GM23338 (cell line): ENCODE results near the gene TTC28. TPM values are rescaled to one million over a fixed set of nuclear protein-coding genes. Genes with fewer than 3 reads are reported as not detected.

Experiments
- ATAC-seq: fragments of 200-7000 bp; cut with Tn5 transposase; 3 replicates; pipeline ENCODE4 v1.9.1; 2020
- DNase-seq: peaks from one replicate; pipeline ENCODE4 v3.0.0-alpha.2; 2015; ENCODE audit warnings: low spot score
- H2AFZ ChIP-seq: fragments of 200-600 bp; sonication (generic); 2 replicates; pipeline ENCODE4 v1.8.0; 2016; ENCODE audit warnings: antibody characterized with exemption, mild to moderate bottlenecking, moderate library complexity
- H3F3A ChIP-seq: fragments of 200-600 bp; sonication (generic); replicated peaks from 2 replicates; pipeline ENCODE4 v1.8.0; 2017; ENCODE audit warnings: antibody characterized with exemption, mixed run types, low read depth
- H3K27ac ChIP-seq: fragments of 200-600 bp; sonication (generic); 2 replicates; pipeline ENCODE4 v1.6.1; 2016; ENCODE audit warnings: low read depth
- H3K27me3 ChIP-seq: fragments of 200-600 bp; sonication (generic); 2 replicates; pipeline ENCODE4 v1.8.0; 2016; ENCODE audit warnings: mild to moderate bottlenecking, mixed run types, moderate library complexity; ENCODE audit not compliant: insufficient read depth
- H3K36me3 ChIP-seq: fragments of 200-600 bp; sonication (generic); 2 replicates; pipeline ENCODE4 v1.8.0; 2016; ENCODE audit warnings: mild to moderate bottlenecking; ENCODE audit not compliant: insufficient read depth
- H3K4me1 ChIP-seq: fragments of 200-600 bp; sonication (generic); 2 replicates; pipeline ENCODE4 v1.8.0; 2016; ENCODE audit warnings: mild to moderate bottlenecking, moderate library complexity; ENCODE audit not compliant: insufficient read depth
- H3K4me2 ChIP-seq: fragments of 200-600 bp; sonication (generic); 2 replicates; pipeline ENCODE4 v1.7.1; 2017; ENCODE audit warnings: mixed run types
- H3K4me3 ChIP-seq: fragments of 200-600 bp; sonication (generic); 2 replicates; pipeline ENCODE4 v1.6.1; 2016; ENCODE audit warnings: mixed run types
- H3K79me2 ChIP-seq: fragments of 200-600 bp; sonication (generic); replicated peaks from 2 replicates; pipeline ENCODE4 v1.8.0; 2017; ENCODE audit warnings: mild to moderate bottlenecking; ENCODE audit not compliant: insufficient read depth
- H3K9me2 ChIP-seq: fragments of 200-600 bp; sonication (generic); 2 replicates; pipeline ENCODE4 v1.8.0; 2017; ENCODE audit not compliant: insufficient read depth
- H4K20me1 ChIP-seq: fragments of 200-600 bp; sonication (generic); replicated peaks from 2 replicates; pipeline ENCODE4 v1.8.0; 2017; ENCODE audit warnings: mild to moderate bottlenecking; ENCODE audit not compliant: insufficient read depth
- H3K27ac Mint-ChIP-seq: 2 replicates; pipeline ENCODE4 v1.8.0; 2020; ENCODE audit warnings: inconsistent platforms, mild to moderate bottlenecking, moderate library complexity, mixed read lengths
- H3K27me3 Mint-ChIP-seq: 3 replicates; pipeline ENCODE4 v1.8.0; 2022; ENCODE audit warnings: low read depth, mild to moderate bottlenecking, moderate library complexity, mixed read lengths, inconsistent platforms; ENCODE audit not compliant: insufficient read depth, poor library complexity
- H3K36me3 Mint-ChIP-seq: 3 replicates; pipeline ENCODE4 v1.8.0; 2021; ENCODE audit warnings: low read depth, mild to moderate bottlenecking, inconsistent platforms, moderate library complexity, mixed read lengths
- H3K4me1 Mint-ChIP-seq: 3 replicates; pipeline ENCODE4 v1.8.0; 2020; ENCODE audit warnings: mild to moderate bottlenecking, inconsistent platforms, mixed read lengths
- H3K4me3 Mint-ChIP-seq: 3 replicates; pipeline ENCODE4 v1.8.0; 2021; ENCODE audit warnings: moderate library complexity, mild to moderate bottlenecking, inconsistent platforms, mixed read lengths
- H3K9me3 Mint-ChIP-seq: 3 replicates; pipeline ENCODE4 v1.8.0; 2020; ENCODE audit warnings: moderate library complexity, mild to moderate bottlenecking, inconsistent platforms, mixed read lengths
- CREB1 ChIP-seq: fragments of 250-450 bp; sonication (Bioruptor Pico); IDR thresholded peaks from 2 replicates; pipeline ENCODE4 v1.5.0; 2020; ENCODE audit warnings: low read depth, mild to moderate bottlenecking, moderate library complexity
- EZH2 ChIP-seq: fragments of 200-600 bp; sonication (generic); IDR thresholded peaks from one replicate; pipeline ENCODE4 v1.8.0; 2017; ENCODE audit warnings: antibody characterized with exemption, mild to moderate bottlenecking, low read depth; ENCODE audit not compliant: unreplicated experiment
- EZH2phosphoT487 ChIP-seq: fragments of 200-600 bp; sonication (generic); IDR thresholded peaks from one replicate; pipeline ENCODE4 v1.8.1; 2018; ENCODE audit warnings: antibody characterized with exemption; ENCODE audit not compliant: unreplicated experiment
- NANOG ChIP-seq: IDR thresholded peaks from 2 replicates; pipeline ENCODE4 v1.6.1; 2016; ENCODE audit warnings: antibody characterized with exemption, borderline replicate concordance
- POLR2AphosphoS5 ChIP-seq: IDR thresholded peaks from 2 replicates; pipeline ENCODE4 v1.6.1; 2016; ENCODE audit warnings: antibody characterized with exemption, low read depth
- STAT1 ChIP-seq: IDR thresholded peaks from one replicate; pipeline ENCODE4 v1.6.1; 2016; ENCODE audit warnings: antibody characterized with exemption; ENCODE audit not compliant: unreplicated experiment
- polyA plus RNA-seq: library from polyadenylated mRNA; unstranded; fragments of >200 nt; fragmentation: Nextera tagmentation; extraction: Ambion mirVana; gene quantifications from 2 replicates; pipeline ENCODE4 v1.2.1, GENCODE V29; 2016
- total RNA-seq: library from RNA; depleted of rRNA; stranded (reverse); fragments of >200 nt; shearing (Covaris generic); gene quantifications from 2 replicates; pipeline ENCODE4 v1.2.3, GENCODE V29; 2014
- TF ChIP-seq, protein P1 (sequence below): fragments of 250-450 bp; sonication (Bioruptor Pico); IDR thresholded peaks from 2 replicates; pipeline ENCODE4 v1.5.0; 2020; ENCODE audit warnings: mild to moderate bottlenecking, moderate library complexity
- TF ChIP-seq, protein P2 (sequence below): IDR thresholded peaks from 2 replicates; pipeline ENCODE4 v1.6.1; 2016; ENCODE audit warnings: antibody characterized with exemption
- TF ChIP-seq, protein P3 (sequence below), 2 experiments: fragments of 200-600 bp in 1 of 2; sonication (generic) in 1 of 2; conservative IDR thresholded peaks; 2 replicates each; pipeline versions ENCODE4 v1.5.1 to v1.6.1; 2016 to 2017; ENCODE audit warnings: antibody characterized with exemption in 2 of 2, low read depth in 2 of 2, mild to moderate bottlenecking in 2 of 2, moderate library complexity in 1 of 2
- TF ChIP-seq, protein P4 (sequence below): IDR thresholded peaks from one replicate; pipeline ENCODE4 v1.6.1; 2018; ENCODE audit warnings: antibody characterized with exemption; ENCODE audit not compliant: unreplicated experiment

TTC28 gene
- total and polyA plus RNA-seq, 2 experiments from 2014 or later, result 4.5 to 16.1 TPM

DNA sequence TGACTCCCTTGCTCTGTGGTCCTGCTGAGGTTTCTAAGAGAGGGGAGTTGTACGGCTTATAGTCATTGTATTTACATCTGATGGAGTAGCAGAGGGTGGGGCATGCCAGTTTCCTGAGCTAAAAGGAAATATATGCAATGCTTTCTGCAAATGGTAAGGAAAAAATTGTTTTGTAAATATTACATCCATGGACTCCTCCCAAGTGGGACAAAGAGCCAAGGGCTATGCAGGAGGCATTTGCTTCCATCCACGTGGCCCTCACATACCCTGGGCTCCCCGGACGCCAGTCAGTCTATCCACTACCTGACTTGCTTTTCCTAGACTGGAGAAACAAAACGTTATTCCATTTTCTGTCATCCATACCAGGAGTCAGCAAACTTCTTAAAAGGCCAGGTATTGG lies 700.8 kb downstream of the TTC28 start:
- no peaks in the 10 kb centered on the region for H4K20me1 ChIP-seq
- Mint-ChIP-seq H3K27me3 (peaks cover 4% of the 10 kb centered on the region), H3K27ac (no peak overlapping the region), H3K4me1 (peaks cover 17% of the 10 kb centered on the region), H3K36me3 (peaks cover 3% of the 10 kb centered on the region), H3K4me3 (no peak overlapping the region), H3K9me3 (no peaks in the 10 kb centered on the region)
- no peak for ATAC-seq
- no peaks in the 10 kb centered on the region for H3K9me2 ChIP-seq
- H3K4me1 ChIP-seq, result peaks cover 11% of the 10 kb centered on the region
- no peak overlapping the region for H3K4me2 ChIP-seq
- H3K79me2 ChIP-seq, result no peaks in the 10 kb centered on the region
- TF ChIP-seq, protein P1, sequence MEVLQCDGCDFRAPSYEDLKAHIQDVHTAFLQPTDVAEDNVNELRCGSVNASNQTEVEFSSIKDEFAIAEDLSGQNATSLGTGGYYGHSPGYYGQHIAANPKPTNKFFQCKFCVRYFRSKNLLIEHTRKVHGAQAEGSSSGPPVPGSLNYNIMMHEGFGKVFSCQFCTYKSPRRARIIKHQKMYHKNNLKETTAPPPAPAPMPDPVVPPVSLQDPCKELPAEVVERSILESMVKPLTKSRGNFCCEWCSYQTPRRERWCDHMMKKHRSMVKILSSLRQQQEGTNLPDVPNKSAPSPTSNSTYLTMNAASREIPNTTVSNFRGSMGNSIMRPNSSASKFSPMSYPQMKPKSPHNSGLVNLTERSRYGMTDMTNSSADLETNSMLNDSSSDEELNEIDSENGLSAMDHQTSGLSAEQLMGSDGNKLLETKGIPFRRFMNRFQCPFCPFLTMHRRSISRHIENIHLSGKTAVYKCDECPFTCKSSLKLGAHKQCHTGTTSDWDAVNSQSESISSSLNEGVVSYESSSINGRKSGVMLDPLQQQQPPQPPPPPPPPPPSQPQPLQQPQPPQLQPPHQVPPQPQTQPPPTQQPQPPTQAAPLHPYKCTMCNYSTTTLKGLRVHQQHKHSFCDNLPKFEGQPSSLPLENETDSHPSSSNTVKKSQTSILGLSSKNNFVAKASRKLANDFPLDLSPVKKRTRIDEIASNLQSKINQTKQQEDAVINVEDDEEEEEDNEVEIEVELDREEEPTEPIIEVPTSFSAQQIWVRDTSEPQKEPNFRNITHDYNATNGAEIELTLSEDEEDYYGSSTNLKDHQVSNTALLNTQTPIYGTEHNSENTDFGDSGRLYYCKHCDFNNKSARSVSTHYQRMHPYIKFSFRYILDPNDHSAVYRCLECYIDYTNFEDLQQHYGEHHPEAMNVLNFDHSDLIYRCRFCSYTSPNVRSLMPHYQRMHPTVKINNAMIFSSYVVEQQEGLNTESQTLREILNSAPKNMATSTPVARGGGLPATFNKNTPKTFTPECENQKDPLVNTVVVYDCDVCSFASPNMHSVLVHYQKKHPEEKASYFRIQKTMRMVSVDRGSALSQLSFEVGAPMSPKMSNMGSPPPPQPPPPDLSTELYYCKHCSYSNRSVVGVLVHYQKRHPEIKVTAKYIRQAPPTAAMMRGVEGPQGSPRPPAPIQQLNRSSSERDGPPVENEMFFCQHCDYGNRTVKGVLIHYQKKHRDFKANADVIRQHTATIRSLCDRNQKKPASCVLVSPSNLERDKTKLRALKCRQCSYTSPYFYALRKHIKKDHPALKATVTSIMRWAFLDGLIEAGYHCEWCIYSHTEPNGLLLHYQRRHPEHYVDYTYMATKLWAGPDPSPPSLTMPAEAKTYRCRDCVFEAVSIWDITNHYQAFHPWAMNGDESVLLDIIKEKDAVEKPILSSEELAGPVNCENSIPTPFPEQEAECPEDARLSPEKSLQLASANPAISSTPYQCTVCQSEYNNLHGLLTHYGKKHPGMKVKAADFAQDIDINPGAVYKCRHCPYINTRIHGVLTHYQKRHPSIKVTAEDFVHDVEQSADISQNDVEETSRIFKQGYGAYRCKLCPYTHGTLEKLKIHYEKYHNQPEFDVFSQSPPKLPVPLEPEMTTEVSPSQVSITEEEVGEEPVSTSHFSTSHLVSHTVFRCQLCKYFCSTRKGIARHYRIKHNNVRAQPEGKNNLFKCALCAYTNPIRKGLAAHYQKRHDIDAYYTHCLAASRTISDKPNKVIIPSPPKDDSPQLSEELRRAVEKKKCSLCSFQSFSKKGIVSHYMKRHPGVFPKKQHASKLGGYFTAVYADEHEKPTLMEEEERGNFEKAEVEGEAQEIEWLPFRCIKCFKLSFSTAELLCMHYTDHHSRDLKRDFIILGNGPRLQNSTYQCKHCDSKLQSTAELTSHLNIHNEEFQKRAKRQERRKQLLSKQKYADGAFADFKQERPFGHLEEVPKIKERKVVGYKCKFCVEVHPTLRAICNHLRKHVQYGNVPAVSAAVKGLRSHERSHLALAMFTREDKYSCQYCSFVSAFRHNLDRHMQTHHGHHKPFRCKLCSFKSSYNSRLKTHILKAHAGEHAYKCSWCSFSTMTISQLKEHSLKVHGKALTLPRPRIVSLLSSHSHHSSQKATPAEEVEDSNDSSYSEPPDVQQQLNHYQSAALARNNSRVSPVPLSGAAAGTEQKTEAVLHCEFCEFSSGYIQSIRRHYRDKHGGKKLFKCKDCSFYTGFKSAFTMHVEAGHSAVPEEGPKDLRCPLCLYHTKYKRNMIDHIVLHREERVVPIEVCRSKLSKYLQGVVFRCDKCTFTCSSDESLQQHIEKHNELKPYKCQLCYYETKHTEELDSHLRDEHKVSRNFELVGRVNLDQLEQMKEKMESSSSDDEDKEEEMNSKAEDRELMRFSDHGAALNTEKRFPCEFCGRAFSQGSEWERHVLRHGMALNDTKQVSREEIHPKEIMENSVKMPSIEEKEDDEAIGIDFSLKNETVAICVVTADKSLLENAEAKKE (CRISPR knock-in tag), result no peak
- TF ChIP-seq STAT1 (no peak), EZH2 (no peak), POLR2AphosphoS5 (no peak), EZH2phosphoT487 (no peak), NANOG (no peak), CREB1 (no peak)
- TF ChIP-seq, protein P2, sequence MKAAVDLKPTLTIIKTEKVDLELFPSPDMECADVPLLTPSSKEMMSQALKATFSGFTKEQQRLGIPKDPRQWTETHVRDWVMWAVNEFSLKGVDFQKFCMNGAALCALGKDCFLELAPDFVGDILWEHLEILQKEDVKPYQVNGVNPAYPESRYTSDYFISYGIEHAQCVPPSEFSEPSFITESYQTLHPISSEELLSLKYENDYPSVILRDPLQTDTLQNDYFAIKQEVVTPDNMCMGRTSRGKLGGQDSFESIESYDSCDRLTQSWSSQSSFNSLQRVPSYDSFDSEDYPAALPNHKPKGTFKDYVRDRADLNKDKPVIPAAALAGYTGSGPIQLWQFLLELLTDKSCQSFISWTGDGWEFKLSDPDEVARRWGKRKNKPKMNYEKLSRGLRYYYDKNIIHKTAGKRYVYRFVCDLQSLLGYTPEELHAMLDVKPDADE, result no peak
- TF ChIP-seq, protein P3, sequence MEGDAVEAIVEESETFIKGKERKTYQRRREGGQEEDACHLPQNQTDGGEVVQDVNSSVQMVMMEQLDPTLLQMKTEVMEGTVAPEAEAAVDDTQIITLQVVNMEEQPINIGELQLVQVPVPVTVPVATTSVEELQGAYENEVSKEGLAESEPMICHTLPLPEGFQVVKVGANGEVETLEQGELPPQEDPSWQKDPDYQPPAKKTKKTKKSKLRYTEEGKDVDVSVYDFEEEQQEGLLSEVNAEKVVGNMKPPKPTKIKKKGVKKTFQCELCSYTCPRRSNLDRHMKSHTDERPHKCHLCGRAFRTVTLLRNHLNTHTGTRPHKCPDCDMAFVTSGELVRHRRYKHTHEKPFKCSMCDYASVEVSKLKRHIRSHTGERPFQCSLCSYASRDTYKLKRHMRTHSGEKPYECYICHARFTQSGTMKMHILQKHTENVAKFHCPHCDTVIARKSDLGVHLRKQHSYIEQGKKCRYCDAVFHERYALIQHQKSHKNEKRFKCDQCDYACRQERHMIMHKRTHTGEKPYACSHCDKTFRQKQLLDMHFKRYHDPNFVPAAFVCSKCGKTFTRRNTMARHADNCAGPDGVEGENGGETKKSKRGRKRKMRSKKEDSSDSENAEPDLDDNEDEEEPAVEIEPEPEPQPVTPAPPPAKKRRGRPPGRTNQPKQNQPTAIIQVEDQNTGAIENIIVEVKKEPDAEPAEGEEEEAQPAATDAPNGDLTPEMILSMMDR (conservative IDR thresholded peaks at IDR 0.05; ENCODE audit: low read depth in 2 of 2), result no peak
- TF ChIP-seq, protein P4, sequence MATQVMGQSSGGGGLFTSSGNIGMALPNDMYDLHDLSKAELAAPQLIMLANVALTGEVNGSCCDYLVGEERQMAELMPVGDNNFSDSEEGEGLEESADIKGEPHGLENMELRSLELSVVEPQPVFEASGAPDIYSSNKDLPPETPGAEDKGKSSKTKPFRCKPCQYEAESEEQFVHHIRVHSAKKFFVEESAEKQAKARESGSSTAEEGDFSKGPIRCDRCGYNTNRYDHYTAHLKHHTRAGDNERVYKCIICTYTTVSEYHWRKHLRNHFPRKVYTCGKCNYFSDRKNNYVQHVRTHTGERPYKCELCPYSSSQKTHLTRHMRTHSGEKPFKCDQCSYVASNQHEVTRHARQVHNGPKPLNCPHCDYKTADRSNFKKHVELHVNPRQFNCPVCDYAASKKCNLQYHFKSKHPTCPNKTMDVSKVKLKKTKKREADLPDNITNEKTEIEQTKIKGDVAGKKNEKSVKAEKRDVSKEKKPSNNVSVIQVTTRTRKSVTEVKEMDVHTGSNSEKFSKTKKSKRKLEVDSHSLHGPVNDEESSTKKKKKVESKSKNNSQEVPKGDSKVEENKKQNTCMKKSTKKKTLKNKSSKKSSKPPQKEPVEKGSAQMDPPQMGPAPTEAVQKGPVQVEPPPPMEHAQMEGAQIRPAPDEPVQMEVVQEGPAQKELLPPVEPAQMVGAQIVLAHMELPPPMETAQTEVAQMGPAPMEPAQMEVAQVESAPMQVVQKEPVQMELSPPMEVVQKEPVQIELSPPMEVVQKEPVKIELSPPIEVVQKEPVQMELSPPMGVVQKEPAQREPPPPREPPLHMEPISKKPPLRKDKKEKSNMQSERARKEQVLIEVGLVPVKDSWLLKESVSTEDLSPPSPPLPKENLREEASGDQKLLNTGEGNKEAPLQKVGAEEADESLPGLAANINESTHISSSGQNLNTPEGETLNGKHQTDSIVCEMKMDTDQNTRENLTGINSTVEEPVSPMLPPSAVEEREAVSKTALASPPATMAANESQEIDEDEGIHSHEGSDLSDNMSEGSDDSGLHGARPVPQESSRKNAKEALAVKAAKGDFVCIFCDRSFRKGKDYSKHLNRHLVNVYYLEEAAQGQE, result no peak
- no peak overlapping the region for H2AFZ ChIP-seq
- no peak overlapping the region for H3K27ac ChIP-seq
- no peak for DNase-seq
- no peaks in the 10 kb centered on the region for H3F3A ChIP-seq
- no peaks in the 10 kb centered on the region for H3K27me3 ChIP-seq
- H3K36me3 ChIP-seq, result no peaks in the 10 kb centered on the region
- H3K4me3 ChIP-seq, result no peak overlapping the region
